ENCODE results near the gene COL9A1.

COL9A1 gene

GRCh38 chr6:70270287-70271005, 32.4 kb downstream of the COL9A1 start:
- no peak for TF ChIP-seq CTCF (IDR thresholded peaks at IDR 0.05; ENCODE audit: borderline replicate concordance, extremely low read depth, low read length, poor library complexity, severe bottlenecking)
- no peak for TF ChIP-seq EZH2 (IDR thresholded peaks at IDR 0.05; ENCODE audit: borderline replicate concordance, low read depth, low read length, severe bottlenecking)
- Histone ChIP-seq H3K27ac (ENCODE audit: low read length) (no peak overlapping the region), H3K27me3 (ENCODE audit: insufficient read depth, low read length, poor library complexity) (no peaks in the 10 kb centered on the region), H3K4me2 (ENCODE audit: insufficient read depth, low read length) (no peak overlapping the region), H3K36me3 (ENCODE audit: insufficient read depth, low read length) (no peaks in the 10 kb centered on the region), H3K4me1 (ENCODE audit: insufficient read depth, low read length) (no peaks in the 10 kb centered on the region), H3K4me3 (ENCODE audit: low read depth in 1 of 2, low read length in 2 of 2) (no peak overlapping the region), H2AFZ (ENCODE audit: low read depth, low read length) (no peak overlapping the region), H3K9me3 (ENCODE audit: insufficient read depth, low read length, severe bottlenecking) (no peaks in the 10 kb centered on the region), H4K20me1 (ENCODE audit: insufficient read depth, low read length) (no peaks in the 10 kb centered on the region), H3K79me2 (ENCODE audit: insufficient read depth, low read length) (no peaks in the 10 kb centered on the region), H3K9ac (ENCODE audit: low read depth, low read length) (no peak overlapping the region)
- ATAC-seq (ENCODE audit: insufficient read depth, low read depth) (no peak), DNase-seq (no peak)

- H3K36me3 ChIP-seq (ENCODE audit: insufficient read depth, low read length), result no peaks in the 10 kb centered on the region
- no peaks in the 10 kb centered on the region for H4K20me1 ChIP-seq (ENCODE audit: insufficient read depth, low read length)
- H3K27me3 ChIP-seq (ENCODE audit: insufficient read depth, low read length, poor library complexity), result no peaks in the 10 kb centered on the region
- H3K79me2 ChIP-seq (ENCODE audit: insufficient read depth, low read length), result no peaks in the 10 kb centered on the region
- no peak overlapping the region for H3K4me2 ChIP-seq (ENCODE audit: insufficient read depth, low read length)
- H3K9ac ChIP-seq (ENCODE audit: low read depth, low read length), result no peak overlapping the region
- no peaks in the 10 kb centered on the region for H3K9me3 ChIP-seq (ENCODE audit: insufficient read depth, low read length, severe bottlenecking)
- H3K4me1 ChIP-seq (ENCODE audit: insufficient read depth, low read length), result no peaks in the 10 kb centered on the region
- ATAC-seq (ENCODE audit: insufficient read depth, low read depth) (no peak), DNase-seq (no peak)
- TF ChIP-seq CTCF (IDR thresholded peaks at IDR 0.05; ENCODE audit: borderline replicate concordance, extremely low read depth, low read length, poor library complexity, severe bottlenecking), result no peak
- no peak overlapping the region for H3K27ac ChIP-seq (ENCODE audit: low read length)
- H2AFZ ChIP-seq (ENCODE audit: low read depth, low read length), result no peak overlapping the region
- no peak overlapping the region for H3K4me3 ChIP-seq (ENCODE audit: low read depth in 1 of 2, low read length in 2 of 2)
Observed at GRCh38 chr6:70266142-70266541, 36.7 kb downstream of the COL9A1 start.

GRCh38 chr6:70264306-70264705, 38.6 kb downstream of the COL9A1 start:
- Histone ChIP-seq H3K9ac (ENCODE audit: low read depth, low read length) (no peak overlapping the region), H4K20me1 (ENCODE audit: insufficient read depth, low read length) (no peaks in the 10 kb centered on the region), H3K4me2 (ENCODE audit: insufficient read depth, low read length) (no peak overlapping the region), H3K79me2 (ENCODE audit: insufficient read depth, low read length) (no peaks in the 10 kb centered on the region), H3K4me3 (ENCODE audit: low read depth in 1 of 2, low read length in 2 of 2) (no peak overlapping the region), H3K4me1 (ENCODE audit: insufficient read depth, low read length) (no peaks in the 10 kb centered on the region), H3K36me3 (ENCODE audit: insufficient read depth, low read length) (no peaks in the 10 kb centered on the region), H2AFZ (ENCODE audit: low read depth, low read length) (no peak overlapping the region), H3K9me3 (ENCODE audit: insufficient read depth, low read length, severe bottlenecking) (no peaks in the 10 kb centered on the region), H3K27me3 (ENCODE audit: insufficient read depth, low read length, poor library complexity) (no peaks in the 10 kb centered on the region), H3K27ac (ENCODE audit: low read length) (no peak overlapping the region)
- TF ChIP-seq CTCF (IDR thresholded peaks at IDR 0.05; ENCODE audit: borderline replicate concordance, extremely low read depth, low read length, poor library complexity, severe bottlenecking), result no peak
- TF ChIP-seq EZH2 (IDR thresholded peaks at IDR 0.05; ENCODE audit: borderline replicate concordance, low read depth, low read length, severe bottlenecking), result no peak
- DNase-seq (no peak), ATAC-seq (ENCODE audit: insufficient read depth, low read depth) (no peak)
